Medulla oblongata (tissue), 1 donor: Measurements from ENCODE around the gene FBXO9.
"Not testable (repeated sequence)": the region's sequence is repeated elsewhere in the genome, so short reads cannot be mapped to it uniquely, and the experiment has no call there.

Experiments used
- DNase-seq: peaks from one replicate; pipeline ENCODE4 v3.0.0-alpha.2; 2015; ENCODE audit errors: extremely low spot score

The FBXO9 gene

DNA sequence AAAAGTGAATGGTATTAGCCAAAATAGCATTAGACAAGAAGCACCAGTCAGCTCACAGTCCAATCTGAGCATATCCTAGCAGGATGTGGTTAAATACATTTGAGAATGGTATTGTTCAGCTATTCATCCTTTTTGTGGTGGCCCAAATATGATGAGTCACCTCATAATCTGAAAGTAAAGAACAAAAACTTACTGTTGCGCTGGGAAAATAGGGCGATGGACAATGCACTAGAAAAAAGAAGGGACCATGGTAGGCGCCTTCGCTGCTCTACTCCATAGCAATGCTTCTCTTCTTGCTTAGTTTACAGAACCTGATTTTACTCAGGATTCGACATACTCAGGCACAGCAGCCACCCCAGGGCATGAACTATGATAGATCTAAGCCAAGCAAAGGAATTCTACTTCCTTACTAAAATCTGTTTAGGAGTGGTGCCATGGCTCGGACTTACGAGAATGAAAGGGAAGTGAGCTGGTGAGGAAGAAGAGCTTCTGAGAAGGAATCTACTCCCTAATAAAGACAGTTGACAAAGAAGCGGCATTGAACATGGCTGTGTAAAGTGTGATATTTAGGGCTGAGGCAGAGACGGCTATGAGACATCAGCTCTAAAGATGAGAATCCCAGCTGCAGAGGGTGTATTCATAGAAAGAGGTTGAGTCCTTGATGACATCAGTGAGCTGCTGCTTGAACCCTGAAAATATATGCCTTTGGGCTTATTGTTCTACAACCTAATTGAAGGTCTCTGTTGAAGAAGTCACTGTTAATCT, 16.6 kb upstream of the FBXO9 start:
- no peak for DNase-seq

DNA sequence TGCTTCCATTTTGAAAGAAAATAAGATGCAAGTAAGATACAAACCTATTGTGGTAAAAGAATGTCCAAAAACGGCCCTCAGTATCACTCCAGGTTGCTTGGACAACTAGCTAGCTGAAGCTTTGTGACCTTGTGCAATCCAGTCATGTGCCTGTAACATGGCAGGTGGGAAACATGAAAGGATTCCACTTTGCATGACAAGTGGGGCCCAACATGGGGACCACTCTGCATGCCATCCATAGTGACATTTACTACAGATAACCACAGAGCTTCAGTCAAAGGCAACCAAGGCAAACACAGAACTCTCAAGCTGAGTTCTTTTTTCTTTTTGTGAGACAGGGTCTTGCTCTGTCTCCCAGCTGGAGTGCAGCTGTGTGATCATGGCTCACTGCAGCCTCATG, 15.8 kb upstream of the FBXO9 start:
- DNase-seq = no peak

DNA sequence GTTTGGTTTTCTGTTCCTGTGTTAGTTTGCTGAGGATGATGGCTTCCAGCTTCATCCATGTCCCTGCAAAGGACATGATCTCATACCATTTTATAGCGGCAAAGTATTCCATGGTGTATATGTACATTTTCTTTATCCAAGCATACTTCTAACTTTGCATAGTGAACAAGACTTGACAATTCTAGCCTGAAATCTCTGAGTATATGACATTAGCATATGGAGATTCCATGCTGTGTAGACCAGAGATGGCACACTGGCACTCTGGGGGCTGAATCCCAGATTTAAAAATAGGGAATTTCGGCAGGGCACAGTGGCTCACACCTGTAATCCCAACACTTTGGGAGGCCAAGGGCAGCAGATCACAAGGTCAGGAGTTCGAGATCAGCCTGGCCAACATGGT, 13.1 kb upstream of the FBXO9 start:
- DNase-seq = not testable (repeated sequence)

DNA sequence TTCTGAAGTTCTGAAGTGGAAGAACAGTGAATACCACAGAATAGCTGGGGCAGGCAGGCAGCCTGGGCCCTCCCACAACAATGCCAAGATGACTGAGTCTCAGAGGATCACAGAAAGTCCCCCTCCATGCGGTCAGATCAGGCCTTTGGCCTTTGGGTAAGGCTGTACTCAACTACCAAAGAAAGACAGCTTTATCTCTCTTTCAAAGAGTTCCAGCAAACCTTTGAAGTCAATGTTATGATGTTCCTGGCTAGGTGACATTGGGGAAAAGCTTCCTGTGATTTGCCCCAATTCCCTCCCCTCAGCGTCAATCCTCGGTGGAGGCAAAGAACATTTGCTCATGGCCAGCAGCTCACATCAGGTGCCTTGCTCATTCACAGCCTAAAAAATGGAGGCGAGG, 10.7 kb upstream of the FBXO9 start:
- DNase-seq = no peak

DNA sequence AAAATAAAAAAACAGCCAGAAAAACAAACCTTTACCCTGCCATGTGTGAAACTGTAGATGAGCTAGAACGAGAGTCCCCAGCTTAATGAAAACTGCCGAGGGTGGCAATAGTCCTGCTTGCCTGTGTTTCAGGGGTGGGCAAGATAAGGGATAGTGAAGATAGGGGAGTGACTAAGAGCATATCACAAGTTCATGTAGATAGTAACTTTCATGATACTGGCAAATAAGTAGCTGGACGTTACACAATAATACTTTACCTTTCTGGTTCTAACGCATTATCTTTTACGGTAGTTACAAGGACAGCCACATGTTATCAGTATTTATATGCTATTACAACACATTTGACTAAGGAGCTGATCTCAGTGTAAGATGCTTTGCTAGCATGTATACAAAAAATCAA, 9.3 kb upstream of the FBXO9 start:
- DNase-seq = no peak

DNA sequence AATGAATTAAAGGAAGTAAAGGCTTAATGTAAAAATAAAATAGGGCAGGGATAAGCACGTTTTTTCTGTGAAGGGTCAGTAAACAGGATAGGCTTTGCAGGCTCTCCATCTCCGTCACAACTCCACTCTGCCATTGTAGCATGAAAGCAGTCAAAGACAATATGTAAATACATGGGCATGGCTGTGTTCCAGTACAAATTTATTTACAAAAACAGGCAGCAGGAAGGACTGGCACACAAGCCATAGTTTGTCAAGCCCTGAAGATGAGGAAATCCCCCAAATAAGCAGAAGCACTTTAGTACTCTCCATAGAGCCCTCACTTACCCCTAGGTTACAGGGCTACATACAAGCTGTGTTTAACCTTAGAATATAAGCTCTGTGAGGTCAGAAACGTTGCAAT, 8.9 kb upstream of the FBXO9 start:
- no peak for DNase-seq

DNA sequence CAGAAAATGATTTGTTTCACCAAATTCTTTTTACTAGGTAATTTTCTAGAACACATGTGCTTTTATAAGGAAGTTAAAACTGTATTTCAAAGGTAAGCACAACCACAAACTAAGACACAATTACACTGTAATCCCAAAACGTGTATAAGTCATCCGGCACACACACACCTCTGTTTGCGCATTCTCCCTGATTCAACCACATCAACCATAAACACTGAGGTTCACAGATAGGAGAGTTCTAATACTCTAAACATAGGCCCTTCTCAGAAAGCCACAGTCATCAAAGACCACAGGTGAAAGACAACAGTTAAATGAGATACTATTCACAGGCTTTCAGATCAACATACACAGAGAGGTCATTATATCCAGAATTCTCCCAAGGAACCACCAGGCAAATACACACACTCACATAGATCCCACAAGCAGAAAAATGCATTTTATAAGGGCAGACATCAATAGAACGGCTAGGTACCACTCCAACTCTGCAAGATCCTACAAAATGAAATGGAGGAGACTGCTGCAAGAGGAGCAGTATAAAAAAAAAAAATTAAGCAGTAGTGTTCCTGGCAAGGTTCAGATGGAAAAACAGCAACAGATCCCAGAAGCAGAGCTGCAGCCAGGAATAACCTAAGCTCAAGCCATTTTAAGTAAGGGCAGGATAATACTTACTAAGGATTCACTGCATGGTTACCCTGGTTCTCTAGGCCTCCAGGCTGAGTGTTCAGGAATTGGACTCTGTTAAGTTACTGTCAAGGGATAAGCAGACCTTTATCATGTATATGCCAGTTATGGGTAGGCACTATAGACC, 6.6 kb upstream of the FBXO9 start:
- no peak for DNase-seq

DNA sequence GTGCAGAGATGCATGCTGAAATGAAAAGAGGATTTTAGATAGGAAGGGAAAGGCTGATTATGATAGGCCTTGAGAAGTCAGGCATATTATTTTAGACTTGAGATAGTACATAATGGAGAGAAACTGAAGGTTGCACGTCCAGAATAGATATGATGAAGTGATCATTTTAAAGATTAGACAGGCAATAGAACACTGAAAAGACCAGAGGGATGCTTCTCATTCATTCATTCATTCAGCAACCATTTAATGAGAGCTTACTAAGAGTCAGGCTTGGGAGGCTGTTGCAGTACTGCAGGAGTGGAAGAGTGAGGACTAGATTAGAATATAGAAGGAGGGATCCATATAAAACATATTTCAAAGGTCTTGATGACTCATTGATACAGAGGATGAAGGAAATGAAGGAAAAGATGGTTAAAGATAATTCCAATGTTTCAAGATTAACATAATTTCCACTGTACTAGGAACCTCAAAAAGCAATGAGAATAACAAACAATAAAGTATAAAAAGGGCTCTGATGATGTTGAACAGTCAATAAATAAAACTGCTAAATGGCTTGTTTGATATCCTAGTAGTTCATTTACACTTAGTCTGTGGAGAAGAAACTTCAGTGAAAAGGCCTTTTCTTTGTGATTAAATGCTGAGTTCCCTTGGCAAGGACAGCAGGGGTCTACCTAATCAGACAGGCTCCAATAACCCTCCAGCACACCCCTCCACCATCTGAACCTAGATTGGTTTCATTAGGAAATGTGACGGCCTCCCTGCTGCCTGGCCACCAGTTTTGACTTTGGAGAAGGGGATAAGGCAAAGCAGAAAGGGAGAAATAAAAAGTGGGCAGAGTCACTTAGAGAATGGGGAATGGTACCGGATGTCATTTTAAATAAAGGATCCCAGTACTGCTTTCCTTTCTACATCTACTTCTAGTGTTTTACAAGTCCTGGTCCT, 5.3 kb upstream of the FBXO9 start:
- DNase-seq = no peak

DNA sequence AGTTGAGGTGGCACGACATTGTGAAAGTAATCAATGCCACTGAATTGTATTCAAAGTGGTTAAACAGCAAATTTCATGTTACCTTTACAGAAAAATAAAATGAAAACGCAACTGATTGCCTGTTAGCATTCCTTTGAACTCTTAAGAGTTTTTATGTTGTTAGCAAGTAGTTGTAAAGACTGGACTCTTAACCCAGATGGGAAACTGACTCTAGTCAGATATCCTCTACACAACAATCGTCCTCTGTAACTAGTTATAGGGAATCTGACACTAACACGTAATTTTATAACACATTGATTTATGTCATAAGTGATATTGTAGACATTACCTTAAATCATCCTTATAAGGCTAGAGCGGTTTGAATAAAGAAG, 3.0 kb upstream of the FBXO9 start:
- peak; percentile 43 for DNase-seq

DNA sequence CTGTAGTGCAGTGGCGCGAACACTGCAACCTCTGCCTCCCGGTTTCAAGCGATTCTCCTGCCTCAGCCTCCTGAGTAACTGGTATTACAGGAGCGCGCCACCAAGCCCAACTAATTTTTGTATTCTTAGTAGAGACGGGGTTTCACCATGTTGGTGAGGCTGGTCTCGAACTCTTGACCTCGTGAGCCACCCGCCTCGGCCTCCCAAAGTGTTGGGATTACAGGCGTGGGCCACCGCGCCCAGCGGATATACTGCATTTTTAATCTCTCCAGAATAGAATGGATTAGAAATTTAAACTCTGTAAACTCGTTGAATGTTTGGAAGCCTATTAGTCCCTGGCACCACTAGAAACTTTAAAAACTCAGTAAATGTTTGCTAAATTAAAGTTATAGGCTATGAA, 949 bp upstream of the FBXO9 start:
- not testable (repeated sequence) for DNase-seq

DNA sequence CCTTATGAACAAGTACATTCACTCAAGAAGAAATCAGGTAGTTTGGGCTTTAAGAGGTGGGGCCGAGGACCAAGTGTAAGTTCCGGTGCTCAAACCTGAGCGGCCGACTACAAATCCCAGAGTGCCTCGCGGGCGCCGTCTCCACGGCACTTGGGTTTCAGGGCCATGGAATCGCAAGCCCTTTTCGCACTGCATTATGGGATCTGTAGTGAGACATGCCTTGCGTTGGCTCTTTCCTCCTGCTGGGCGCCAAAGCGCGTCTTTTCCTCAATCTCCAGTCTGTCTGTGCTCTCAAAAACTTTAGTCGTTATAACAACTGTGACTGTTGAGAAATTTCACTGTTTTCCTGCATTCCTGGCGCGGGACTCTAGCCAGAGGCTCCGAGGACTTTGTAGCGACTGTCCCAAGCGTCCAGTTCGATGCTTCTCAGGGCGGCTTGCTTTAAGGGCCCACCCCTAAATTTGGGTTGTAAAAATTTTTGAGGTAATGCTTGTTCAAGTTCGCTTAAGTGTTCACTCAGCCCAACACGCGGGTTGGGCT, 408 bp upstream of the FBXO9 start:
- DNase-seq = peak; percentile 100

DNA sequence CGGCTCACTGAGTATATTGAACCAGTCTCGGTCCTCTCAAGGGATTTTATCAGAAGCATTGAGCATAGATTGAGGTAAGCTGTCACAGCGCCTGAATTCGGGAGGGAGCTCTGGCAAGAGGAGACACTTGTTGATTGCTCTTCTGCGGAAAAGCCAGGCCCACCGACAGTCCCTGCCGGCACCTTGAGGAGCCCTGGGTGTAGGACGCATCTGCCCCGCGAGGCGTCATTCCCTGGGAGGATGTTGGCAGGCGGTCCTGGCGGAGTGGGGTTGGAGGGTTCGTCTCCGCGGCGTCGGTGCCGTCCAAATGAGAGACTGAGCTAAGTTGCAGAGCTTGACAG, 843 bp downstream of the FBXO9 start:
- DNase-seq = peak; percentile 43

DNA sequence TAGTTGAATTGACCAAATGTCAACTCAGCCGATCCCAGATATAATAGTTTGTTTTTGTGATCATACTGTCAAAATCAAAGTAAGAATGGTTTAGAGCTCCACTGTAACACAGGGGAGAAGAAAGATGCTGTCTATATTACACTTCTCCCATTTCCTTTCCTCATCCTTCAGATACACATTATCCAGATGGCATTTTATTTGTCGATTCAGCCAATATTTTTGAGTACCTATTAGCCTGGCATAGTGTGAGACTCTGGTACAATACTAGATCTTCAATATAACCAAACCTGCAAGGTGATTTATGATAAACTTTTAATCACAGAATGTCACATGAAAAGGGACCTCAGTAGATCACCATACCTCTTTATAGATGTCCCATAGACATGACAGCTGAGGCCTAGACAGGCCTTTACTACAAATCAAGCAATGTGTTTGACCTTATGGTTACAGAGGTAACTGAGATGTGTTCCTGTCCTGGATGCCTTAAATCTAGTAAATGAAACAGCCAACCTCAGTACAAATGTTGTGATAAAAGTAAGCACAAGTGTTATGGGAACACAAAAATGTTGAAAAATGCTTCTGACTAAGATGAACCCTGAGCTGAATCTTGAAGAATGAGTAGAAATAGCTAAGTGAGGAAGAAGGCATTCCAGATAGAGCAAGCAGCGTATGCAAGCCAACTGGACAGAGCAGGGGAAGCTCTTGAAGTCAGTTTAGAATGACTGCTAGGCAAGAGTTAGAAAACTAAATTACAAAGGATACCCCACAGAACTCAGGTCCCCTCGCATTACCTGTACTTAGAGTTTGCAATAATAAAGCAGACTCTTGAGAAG, 1.9 kb downstream of the FBXO9 start:
- no peak for DNase-seq

DNA sequence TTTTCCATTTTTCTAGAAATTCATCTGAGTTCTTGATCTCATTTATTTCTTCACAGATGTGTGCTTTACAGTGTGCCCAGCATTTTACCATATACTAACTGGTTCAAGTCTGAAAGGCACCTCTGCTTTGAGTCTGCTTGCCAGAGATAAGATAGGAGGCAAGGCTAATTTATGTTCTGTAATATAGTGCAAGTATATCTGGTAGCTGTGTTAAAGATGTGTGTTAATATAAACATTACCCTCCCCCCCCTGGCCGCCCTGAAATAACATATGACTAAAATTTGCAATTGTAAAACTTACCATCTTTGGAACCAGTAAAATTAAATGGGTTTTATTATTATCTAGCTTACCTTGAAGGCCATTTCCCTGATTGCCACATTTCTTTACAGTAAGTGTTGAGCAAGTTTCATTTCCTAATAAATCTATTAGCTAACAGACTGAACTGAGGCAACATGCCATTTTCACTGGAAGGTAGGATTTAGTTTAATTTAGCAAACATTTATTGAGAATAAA, 2.7 kb downstream of the FBXO9 start:
- no peak for DNase-seq

DNA sequence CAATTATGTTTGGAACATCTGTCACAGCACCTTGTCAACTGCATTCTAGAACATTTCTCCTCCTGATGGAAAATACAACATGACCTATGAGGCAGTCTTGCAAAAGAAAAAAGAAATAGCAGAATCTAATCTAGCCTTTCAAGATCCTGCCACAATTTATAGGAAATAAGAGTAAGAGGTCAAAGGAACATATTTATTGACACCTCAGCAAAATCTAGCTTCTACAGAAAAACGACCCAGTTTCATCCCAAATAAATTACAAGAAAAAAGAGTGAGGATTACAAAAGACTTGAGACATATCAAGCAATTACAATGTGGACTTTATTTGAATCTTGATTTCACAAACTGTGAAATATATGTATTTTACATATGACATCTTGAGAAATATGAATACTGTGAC, 4.2 kb downstream of the FBXO9 start:
- DNase-seq = no peak

DNA sequence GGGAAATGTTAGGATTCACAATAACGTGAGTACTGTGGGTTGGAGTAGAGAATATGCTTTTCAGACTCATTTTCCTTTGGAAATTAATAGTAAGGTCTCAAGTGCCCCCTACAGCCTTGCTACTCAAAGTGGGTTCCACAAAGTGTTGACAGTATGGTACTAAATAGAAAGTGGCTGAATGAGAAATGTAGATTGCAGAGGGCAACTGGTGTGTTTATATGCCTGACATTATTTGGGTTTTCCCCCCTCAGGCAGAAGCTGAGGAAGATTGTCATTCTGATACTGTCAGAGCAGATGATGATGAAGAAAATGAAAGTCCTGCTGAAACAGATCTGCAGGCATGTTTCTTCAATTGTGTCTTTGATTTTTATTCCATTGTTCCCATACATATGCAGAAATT, 5.6 kb downstream of the FBXO9 start:
- DNase-seq = no peak

DNA sequence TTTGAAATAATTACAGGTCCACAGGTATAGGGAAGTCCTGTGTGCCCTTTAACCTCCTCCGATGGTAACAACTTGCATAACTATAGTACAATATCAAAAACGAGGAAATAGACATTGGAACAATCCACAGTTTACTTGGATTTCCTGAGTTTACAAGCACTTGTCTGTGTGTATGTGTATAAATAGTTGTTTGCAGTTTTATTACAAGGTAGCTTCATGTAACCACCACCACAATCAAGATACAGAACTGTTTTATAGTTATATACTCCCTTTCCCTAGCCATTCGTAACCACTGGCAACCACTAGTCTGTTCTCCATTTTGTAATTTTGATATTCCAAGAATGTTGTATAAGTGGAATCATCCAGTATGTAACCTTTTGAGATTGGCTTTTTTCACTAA, 9.1 kb downstream of the FBXO9 start:
- no peak for DNase-seq

DNA sequence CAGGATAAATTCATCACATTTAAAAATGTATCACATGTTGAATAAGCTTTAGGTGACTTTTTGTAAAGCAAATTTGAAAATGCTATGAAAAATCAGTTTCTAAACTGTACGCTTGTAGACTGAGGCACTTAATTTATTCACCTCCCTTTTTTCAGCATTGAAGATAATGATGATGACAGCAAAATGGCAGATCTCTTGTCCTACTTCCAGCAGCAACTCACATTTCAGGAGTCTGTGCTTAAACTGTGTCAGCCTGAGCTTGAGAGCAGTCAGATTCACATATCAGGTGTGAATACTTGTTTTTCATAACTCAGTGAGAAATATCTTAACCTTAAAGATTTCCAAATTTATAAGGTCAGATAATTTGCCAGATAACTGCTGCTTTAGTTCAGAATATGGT, 15.6 kb downstream of the FBXO9 start:
- no peak for DNase-seq

DNA sequence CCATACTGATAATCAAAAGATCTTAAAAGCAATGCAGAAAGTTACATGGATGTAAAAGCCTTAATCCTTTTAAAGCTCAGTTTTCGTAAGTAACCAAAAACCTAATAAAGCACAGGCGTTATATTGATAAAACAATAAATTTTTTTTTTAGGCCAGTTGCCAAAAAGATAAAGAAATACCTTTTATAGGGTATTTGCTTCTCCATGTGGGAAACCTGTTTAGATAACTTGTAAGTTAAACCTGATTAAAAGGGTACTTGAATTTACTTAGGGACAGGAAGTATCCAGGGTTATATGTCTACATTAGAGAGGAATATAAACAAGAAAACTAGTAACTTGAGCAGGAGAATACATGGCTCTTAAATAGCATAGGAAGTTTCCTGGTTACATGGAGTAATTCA, 21.1 kb downstream of the FBXO9 start:
- no peak for DNase-seq

DNA sequence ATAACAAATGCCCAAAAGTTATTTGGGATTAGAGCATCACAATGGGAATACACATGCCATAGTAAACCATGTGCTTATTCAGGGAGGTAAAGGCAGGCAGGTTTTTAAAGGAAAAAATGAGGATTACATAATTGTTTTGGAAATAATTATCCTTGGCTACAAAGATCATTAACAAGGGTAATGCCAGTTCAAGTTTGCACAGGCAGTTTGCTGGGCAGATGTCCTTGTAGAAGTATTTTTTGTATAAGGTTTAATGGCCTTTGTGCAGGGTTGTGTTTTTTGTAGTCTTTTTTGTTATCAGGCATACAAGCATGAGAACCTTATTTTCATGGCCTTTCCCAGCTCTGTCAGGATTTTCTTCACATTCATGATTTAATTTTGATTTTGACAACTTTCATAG, 24.7 kb downstream of the FBXO9 start:
- DNase-seq = no peak

DNA sequence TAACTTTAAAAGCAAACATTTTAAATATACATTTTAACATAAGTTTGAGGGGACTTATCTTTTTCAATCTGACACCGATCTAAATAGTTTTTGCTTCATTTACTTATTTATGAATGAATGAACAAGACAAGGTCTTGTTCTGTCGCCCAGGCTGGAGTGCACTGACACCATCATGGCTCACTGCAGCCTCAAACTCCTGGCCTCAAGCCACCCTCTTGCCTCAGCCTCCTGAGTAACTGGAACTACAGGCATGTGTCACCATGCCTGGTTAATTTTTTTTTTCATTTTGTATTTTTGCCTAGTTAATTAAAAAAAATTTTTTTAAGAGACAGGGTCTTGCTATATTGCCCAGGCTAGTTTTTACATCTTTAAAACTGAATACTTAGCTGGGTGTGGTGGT, 25.4 kb downstream of the FBXO9 start:
- DNase-seq = no peak
